Gastrocnemius medialis (tissue), 4 donors: ENCODE results near the gene PDGFRA.

Experiments used
- POLR2A ChIP-seq, 2 donors: fragments of 450-650 bp; IDR thresholded peaks; one replicate each; pipeline ENCODE4 v1.6.1; 2017; ENCODE audit warnings: antibody characterized with exemption in 2 of 2, mild to moderate bottlenecking in 2 of 2, moderate library complexity in 2 of 2
- TF ChIP-seq, protein P1 (sequence below), 5 experiments: fragments of 450-650 bp in 3 of 5; fragments of 200-600 bp in 2 of 5; sonication (generic) in 2 of 5; IDR thresholded peaks in 4 of 5; conservative IDR thresholded peaks in 1 of 5; 1 replicate in 4 of 5; 2 replicates in 1 of 5; pipeline ENCODE4 v1.5.1; 2016 to 2019; ENCODE audit warnings: antibody characterized with exemption in 5 of 5, mild to moderate bottlenecking in 3 of 5, moderate library complexity in 3 of 5

DNA sequence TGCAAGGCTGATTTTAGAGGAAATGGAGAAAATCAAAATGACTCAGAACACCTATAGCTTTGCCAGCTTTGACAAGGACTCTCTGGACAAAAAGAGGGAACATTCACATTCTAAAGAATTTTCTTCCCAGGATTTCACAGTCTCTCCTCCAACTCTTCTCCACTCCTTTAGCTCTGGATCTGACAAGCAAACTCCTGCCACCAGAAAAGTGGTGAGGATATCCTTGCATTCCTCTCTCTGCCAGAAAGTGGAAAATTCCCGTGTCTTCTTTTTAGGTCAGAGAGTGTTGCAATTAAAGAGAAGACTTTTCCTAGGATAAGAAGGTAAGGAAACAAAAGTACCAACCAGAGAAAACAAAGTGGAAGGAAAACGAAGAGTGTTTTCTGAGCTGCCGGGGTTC lies 16.1 kb upstream of the PDGFRA start:
- TF ChIP-seq, protein P1, sequence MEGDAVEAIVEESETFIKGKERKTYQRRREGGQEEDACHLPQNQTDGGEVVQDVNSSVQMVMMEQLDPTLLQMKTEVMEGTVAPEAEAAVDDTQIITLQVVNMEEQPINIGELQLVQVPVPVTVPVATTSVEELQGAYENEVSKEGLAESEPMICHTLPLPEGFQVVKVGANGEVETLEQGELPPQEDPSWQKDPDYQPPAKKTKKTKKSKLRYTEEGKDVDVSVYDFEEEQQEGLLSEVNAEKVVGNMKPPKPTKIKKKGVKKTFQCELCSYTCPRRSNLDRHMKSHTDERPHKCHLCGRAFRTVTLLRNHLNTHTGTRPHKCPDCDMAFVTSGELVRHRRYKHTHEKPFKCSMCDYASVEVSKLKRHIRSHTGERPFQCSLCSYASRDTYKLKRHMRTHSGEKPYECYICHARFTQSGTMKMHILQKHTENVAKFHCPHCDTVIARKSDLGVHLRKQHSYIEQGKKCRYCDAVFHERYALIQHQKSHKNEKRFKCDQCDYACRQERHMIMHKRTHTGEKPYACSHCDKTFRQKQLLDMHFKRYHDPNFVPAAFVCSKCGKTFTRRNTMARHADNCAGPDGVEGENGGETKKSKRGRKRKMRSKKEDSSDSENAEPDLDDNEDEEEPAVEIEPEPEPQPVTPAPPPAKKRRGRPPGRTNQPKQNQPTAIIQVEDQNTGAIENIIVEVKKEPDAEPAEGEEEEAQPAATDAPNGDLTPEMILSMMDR (IDR thresholded peaks at IDR 0.05 in 4 of 5, conservative IDR thresholded peaks at IDR 0.05 in 1 of 5): no peak
- no peak for TF ChIP-seq POLR2A (IDR thresholded peaks at IDR 0.05)
